ENCODE measurements around the gene HAUS3.
"Not testable (repeated sequence)": the region's sequence is repeated elsewhere in the genome, so short reads cannot be mapped to it uniquely, and the experiment has no call there.

HAUS3 gene

DNA sequence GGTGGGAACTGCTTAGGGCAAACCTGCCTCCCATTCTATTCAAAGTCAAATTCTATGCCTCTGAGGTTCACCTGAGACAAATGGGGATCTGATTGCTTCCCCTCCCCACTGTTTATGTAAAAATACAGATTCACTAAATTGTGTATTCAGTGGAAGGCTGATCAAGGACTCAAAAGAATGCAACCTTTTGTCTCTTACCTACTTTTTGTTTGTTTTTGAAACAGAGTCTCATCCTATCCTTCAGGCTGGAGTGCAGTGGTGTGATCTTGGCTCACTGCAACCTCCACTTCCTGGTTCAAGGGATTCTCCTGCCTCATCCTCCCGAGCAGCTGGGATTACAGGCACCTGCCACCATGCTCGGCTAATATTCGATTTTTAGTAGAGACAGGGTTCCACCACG is 20.5 kb downstream of the HAUS3 start:
- not testable (repeated sequence) for DNase-seq

GRCh38 chr4:2220016-2220630 is 21.8 kb downstream of the HAUS3 start:
- peak in 49 of 56 donors; percentile 17 to 86 (median 51) for DNase-seq

DNA sequence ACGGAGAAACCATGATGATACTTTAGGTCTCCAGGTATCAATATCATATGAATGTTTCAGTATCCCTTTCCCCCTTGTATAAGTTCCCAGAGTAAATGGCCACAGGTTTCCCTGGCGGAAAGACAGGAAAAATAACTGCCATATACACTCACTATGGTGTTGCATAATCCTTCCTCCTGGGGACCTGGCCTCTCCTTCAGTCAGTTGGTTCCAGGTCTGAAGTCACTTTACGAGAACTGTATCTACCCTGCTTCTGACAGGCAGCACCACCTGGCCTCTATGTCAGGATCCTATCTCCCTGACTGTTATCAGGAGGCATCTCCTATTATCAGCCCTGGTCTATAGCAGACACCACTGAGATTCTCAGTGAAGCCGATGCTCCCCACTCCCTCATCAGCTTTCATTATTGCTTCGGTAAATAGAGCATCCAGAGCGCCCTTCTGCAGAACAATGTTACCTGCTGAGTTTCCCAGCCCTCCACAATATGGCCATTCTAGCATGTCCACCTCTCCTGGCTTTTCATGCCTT is 22.6 kb downstream of the HAUS3 start:
- no peak for DNase-seq

GRCh38 chr4:2218436-2218835 is 23.5 kb downstream of the HAUS3 start:
- DNase-seq = no peak

DNA sequence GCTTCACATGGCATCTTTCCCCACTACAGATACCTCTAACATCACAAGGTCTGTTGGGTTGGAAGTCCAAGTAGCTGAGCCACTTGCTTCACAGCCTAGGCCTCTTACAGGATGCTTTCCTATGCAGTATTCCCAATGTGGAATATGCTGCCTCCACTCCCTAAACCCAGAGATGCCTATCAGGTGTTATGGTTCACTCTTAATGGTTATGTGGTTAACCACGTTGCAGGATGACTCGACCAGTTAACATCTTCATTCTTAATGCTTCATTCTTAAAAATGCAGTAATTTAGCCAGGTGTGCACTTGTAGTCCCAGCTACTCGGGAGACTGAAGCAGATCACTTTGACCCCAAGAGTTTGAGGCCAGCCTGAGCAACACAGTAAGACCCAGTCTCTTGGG is 24.2 kb downstream of the HAUS3 start:
- DNase-seq = no peak

GRCh38 chr4:2212831-2213230 is 29.1 kb downstream of the HAUS3 start:
- no peak for DNase-seq

DNA sequence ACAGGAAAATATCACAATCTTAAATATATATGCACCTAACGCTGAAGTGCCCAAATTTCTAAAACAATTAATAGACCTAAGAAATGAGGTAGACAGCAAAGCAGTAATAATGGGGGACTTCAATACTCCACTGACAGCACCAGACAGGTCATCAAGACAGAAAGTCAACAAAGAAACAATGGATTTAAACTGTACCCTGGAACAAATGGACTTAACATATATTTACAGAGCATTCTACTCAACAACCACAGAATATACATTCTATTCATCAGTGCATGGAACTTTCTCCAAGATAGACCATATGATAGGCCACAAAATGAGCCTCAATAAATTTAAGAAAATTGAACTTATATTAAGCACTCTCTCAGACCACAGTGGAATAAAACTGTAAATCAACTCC is 39.1 kb downstream of the HAUS3 start:
- DNase-seq = not testable (repeated sequence)

DNA sequence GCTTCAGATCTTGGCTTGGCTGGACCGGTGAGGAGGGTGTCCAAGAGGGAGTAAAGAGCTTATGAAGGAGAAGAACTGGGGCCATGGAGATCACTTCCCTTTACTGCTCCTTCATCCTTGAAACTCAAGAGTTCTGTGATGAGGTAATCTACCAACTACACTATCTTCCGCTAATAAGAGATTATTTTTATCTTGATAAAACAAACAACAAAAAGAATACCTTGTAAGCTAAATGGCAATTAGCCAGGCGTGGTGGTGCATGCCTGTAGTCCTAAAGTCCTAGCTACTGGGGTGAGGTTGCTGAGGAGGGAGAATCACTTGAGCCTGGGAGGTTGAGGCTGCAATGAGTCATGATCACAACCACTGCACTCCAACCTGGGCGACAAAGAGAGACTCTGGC is 47.4 kb downstream of the HAUS3 start:
- no peak for DNase-seq

DNA sequence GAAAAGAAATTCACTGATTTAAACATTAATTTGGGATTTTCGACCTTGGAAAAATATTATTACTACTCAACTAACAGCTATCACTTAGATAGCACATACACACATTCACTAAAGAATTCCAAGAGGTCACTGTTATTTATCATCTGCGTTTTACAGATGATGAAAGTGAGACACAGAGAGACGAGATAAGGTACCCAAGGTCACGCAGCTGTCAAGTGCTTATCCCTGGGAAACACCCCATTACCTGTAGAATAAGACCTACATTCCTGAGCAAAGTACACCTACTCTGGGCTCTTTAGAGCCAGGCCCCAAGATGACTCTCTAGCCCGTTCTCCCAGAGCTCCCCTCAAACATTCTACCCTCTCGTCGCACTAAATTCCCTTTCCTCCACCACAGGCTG is 48.6 kb downstream of the HAUS3 start:
- DNase-seq = no peak

- no peak for DNase-seq
These were observed 55.1 kb downstream of the HAUS3 start for GRCh38 chr4:2186865-2187172.

GRCh38 chr4:2186133-2186864 is 55.6 kb downstream of the HAUS3 start:
- no peak for DNase-seq

DNA sequence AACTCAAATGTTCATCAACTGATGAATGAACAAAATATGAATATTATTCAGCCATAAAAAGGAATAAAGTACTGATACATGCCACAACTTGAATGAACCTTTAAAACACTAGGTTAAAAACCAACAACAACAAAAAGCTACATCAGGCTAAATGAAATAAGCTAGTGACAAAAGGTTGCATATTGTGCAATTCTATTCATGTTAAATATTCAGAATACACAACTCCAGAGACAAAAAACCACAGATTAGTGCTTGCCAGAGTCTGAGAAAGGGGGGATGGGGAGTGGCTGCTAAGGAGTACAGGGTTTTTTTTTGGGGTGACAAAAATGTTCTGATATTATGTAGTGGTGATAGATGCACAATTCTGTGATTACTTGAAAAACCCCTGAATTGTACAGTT is 58.5 kb downstream of the HAUS3 start:
- no peak for DNase-seq

GRCh38 chr4:2182994-2183393 is 58.9 kb downstream of the HAUS3 start:
- no peak for DNase-seq

DNA sequence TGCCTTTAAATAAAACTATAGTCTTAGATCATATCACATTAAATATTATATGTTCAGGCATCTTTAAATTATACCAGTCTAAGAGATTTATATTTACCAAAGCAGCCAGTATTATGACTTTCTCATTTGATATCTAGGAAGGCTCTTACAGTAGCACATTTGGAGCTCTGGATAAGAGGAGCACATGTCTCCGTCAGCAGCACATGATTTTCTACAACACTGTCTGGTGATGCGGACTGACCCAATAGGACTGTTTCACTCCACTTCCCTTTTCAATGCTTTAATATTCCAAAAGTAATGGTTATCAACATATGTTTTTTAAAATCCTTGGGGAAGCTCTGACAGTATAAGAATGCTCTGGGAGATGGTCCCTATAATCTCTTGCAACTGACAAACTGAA is 61.5 kb downstream of the HAUS3 start:
- no peak for DNase-seq

DNA sequence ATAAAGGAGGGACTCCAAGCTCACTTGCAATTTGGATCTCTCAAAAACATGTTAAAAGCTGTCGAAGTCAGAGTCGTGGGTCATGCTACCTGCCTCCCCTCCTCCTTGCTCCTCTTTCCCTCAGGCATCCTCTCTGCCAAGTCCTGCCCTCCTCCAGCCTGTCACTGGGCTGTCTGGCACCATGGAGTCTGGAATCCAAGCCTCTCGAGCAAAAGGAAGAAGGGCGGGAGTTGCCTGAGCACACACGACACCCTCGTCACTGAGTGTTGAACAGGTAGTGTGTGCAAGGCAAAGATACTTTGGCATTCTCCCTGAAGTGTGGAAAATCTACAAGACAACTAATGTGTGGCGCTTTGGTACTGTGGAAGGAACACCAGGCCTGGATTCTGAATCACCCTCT is 62.2 kb downstream of the HAUS3 start:
- no peak for DNase-seq

GRCh38 chr4:2178986-2179385 is 62.9 kb downstream of the HAUS3 start:
- no peak for DNase-seq

All from nucleus accumbens (tissue), 56 donors.